GM19395 (cell line): ENCODE measurements around the gene XPO6.
"Not testable (repeated sequence)": the region's sequence is repeated elsewhere in the genome, so short reads cannot be mapped to it uniquely, and the experiment has no call there.

Experiments used
- ATAC-seq: cut with Tn5 transposase; IDR thresholded peaks from one replicate; pipeline ENCODE4 v1.9.1; 2021; ENCODE audit warnings: mild to moderate bottlenecking, moderate library complexity; ENCODE audit not compliant: unreplicated experiment

XPO6 gene

DNA sequence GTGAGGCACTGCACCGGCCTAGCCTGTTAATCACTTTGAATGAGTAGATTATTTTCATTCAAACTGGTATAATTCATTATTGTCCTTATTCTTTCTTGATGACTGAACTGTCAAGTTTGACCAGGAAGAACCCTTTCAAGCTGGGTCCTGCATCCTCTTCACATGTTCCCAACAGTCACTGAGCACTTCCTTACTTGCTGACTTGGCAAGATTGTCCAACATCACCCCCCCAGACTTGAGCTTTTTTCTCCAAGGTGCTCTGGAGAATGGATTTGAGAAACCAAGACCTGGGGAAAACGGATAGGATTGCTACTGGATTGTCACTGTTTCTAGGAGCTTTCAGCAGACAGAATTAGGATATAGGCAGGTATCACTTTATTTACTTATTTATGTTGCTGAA is 93.1 kb downstream of the XPO6 start:
- ATAC-seq = no peak

- ATAC-seq = no peak
Observed at GRCh38 chr16:28117168-28117565, 94.6 kb downstream of the XPO6 start.

DNA sequence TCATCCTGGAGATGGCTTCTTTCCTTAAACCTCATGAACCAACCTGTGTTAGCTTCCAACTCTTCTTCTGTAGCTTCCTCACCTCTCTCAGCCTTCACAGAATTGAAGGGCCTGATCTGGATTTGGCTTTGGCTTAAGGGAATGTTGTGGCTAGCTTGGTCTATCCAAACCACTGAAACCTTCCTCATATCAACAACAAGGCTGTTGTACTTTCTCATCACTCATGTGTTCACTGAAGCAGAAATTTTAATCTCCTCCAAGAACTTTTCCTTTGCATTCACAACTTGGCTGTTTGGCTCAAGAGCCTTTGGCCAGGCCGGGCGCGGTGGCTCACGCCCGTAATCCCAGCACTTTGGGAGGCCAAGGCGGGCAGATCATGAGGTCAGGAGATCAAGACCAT is 95.9 kb downstream of the XPO6 start:
- not testable (repeated sequence) for ATAC-seq

DNA sequence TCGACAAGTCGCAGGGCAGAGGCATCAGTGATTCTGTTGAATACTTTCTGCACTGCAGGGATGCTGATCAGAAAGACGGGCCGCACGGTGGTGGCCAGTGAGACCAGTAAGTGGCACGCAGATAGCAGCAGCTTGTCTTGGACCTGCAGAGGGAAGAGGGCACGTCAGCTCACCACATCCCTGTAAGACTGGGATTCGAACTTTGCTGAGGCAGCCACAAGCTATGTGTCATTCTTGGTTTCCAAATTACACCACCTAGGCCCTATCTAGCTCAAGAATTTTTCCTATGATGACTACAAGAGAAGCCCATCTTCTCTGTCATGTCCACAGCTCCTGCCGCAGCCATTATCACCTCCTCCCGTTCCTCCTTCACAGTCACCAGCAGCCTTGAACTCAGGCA is 98.9 kb downstream of the XPO6 start:
- no peak for ATAC-seq

DNA sequence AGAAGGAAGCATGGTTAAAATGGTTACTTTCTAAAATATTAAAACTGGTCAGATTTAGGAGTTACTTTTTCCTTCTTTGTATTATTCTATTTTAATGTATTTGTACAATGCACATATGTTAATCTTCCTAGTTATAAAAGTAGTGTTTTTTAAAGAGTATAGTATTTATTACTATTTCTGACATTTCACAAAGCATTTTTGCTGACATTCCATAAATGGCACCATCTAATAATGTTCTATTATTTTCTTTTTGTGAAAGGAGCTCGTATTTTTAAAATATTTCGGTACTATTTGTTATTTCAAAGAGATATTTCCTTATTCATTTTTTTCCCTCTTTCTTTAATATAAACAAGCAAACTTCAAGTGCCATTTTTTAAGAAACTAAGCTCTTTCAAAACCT is 100.8 kb downstream of the XPO6 start:
- ATAC-seq = no peak

- no peak for ATAC-seq
Observed at GRCh38 chr16:28110479-28110878, 101.3 kb downstream of the XPO6 start.

GRCh38 chr16:28110074-28110473 is 101.7 kb downstream of the XPO6 start:
- ATAC-seq = no peak

DNA sequence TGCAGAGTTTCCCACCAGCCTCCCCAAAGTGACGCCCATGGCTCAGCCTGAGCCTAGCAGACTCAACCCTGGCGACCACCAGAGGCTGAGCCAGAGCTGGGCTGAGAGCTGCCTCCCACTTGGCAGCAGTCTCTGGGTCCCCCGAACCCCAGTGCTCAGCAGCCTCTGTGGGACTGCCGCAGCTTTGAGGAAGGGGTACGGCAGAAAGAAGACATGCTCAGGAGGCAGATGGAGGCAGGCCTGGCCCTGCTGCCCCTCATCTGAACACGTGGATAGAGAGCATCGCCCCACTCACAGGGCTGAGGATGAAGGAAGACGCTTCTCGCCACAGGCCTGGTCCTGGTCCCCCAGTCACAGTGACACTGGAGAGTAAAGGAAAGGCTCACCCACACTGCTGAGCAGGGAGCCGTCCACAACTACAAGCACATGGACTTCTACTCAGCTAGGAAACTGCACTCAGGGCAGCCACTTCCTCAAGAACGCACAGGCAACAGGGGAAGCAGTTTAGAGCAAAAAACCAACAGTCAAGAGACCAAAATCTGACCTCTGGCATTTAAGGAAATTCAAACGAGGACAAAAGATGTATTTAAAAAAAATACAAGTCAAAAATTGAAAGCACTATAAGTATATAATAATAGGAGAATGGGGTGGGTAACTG is 103.0 kb downstream of the XPO6 start:
- ATAC-seq = no peak

DNA sequence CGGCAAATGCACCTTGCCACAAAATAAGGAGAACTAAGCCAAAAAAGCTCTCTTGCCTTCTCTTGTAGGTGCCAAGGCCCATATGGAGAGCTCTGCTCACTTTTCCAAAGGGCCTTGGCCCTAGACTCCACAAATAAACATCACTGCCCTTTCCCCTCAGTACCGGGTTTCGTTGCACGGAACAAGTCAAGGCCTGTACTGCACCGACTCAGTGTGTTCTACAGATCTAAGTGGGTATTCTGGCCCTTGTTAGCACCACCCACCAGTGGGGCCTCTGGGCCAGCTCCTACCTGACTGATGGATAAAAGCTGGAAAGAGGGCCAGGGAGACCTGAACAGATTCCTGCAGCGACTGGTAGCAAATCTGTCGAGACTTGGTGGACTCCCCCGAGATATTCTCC is 104.5 kb downstream of the XPO6 start:
- no peak for ATAC-seq

GRCh38 chr16:28106467-28107215 is 105.1 kb downstream of the XPO6 start:
- no peak for ATAC-seq

GRCh38 chr16:28105954-28106353 is 105.8 kb downstream of the XPO6 start:
- no peak for ATAC-seq

DNA sequence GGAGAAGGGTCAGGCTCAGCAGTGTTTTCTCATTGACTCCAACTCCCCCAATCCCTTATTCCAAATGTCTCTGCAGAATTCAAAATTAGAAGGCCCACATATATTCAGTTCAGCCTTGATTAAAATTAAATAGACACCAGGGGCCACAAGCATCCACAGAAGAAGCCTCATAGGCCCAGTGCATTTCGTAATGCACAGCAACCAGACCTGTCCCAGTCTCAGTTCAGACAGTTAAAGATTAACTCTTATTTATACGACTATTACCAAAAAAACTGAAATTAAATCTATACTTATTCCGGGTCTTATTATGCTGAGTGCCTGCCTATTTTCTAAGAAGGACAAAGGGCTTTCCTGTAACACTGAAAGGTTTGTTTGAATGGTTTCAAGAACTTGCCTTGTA is 106.5 kb downstream of the XPO6 start:
- ATAC-seq = no peak

- ATAC-seq = no peak
Observed at GRCh38 chr16:28104404-28104803, 107.4 kb downstream of the XPO6 start.

GRCh38 chr16:28103516-28104170 is 108.1 kb downstream of the XPO6 start:
- no peak for ATAC-seq

DNA sequence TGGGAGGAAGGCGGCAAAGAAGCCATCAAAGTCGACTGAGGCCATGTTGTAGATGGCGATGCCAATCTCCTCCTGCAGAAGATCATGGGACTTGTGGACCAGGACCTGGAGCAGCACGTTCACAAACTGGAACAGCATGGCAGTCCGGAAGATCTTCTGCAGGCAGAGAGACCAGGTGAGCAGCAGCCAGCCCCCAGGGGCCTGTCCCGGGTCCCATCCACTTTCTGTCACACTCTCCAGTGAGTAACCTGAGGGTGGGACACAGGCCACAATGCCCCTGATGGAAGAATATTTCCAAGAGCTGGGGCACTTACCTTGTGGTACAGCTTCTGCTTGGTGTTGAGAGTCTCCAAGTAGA is 110.3 kb downstream of the XPO6 start:
- no peak for ATAC-seq

GRCh38 chr16:28100810-28101532 is 110.8 kb downstream of the XPO6 start:
- no peak for ATAC-seq

- ATAC-seq = no peak
Observed at GRCh38 chr16:28098959-28099945, 112.5 kb downstream of the XPO6 start.

DNA sequence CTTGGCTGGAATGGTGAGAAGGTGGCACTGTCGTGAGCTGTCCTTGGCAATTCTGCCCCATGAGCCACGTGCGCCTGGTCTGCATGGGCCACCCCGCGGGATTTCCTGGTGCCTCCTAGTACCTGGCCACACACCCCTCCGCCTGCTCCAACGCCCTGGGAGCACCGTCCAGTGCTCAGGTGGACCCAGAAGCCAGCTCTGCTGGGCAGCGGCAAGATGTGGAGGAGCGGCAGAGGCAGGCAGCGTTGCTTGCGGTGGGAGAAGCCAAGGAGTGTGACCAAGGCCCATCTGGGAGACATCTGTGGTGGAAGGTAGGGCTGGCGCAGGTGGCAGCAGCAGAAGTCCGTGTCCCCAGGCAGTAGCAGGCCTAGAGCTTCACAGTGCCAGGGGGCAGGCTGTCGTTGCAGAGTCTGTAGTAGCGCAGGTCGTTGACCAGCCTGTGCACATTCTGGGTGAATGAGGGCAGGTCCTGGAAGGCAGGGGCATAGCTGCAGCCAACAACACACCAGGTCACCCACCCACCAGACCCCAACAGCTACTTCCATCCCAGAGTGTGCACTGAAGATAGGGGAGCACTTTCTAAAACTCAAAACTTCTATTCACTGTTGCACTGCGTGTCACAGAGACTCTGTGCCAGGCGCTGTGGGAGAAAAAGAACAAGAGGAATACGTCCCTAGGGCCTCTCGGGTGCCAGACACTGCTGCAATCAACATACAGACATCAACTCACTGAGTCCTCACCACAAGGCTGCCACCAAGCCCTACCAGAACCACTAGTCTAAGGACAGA is 113.4 kb downstream of the XPO6 start:
- no peak for ATAC-seq
